ENCODE results near the gene PHF14. TPM values are rescaled to one million over a fixed set of nuclear protein-coding genes. Genes with fewer than 3 reads are reported as not detected.
"Not testable (repeated sequence)": the region's sequence is repeated elsewhere in the genome, so short reads cannot be mapped to it uniquely, and the experiment has no call there.

PHF14 gene
- polyA plus RNA-seq, 3 donors = 4.8 to 7.4 (median 5.4) TPM

- Mint-ChIP-seq H3K4me1 (peaks cover 28% of the 10 kb centered on the region), H3K9me3 (peaks cover 0 to 2% (median 0%) of the 10 kb centered on the region in 7 donors), H3K27me3 (ENCODE audit: low read depth in 3 of 3) (peaks cover 0 to 1% (median 0%) of the 10 kb centered on the region in 3 donors), H3K4me3 (no peak overlapping the region), H3K36me3 (peaks cover 22 to 23% of the 10 kb centered on the region in 2 donors), H3K27ac (no peak overlapping the region)
- TF ChIP-seq, protein P1, sequence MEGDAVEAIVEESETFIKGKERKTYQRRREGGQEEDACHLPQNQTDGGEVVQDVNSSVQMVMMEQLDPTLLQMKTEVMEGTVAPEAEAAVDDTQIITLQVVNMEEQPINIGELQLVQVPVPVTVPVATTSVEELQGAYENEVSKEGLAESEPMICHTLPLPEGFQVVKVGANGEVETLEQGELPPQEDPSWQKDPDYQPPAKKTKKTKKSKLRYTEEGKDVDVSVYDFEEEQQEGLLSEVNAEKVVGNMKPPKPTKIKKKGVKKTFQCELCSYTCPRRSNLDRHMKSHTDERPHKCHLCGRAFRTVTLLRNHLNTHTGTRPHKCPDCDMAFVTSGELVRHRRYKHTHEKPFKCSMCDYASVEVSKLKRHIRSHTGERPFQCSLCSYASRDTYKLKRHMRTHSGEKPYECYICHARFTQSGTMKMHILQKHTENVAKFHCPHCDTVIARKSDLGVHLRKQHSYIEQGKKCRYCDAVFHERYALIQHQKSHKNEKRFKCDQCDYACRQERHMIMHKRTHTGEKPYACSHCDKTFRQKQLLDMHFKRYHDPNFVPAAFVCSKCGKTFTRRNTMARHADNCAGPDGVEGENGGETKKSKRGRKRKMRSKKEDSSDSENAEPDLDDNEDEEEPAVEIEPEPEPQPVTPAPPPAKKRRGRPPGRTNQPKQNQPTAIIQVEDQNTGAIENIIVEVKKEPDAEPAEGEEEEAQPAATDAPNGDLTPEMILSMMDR (IDR thresholded peaks at IDR 0.05) = no peak
- H3K36me3 ChIP-seq (replicated peaks in 1 of 2; ENCODE audit: control insufficient read depth in 1 of 2, insufficient read depth in 2 of 2, low read length in 2 of 2) = peaks cover 3 to 15% of the 10 kb centered on the region in 2 donors
- WGBS (ENCODE audit: insufficient coverage) = no CpG with 5 or more reads among the region's 4 CpGs
- H3K4me3 ChIP-seq (replicated peaks in 1 of 3; ENCODE audit: low read depth in 2 of 3, low read length in 3 of 3) = no peak overlapping the region
- no peak overlapping the region for H3K4me2 ChIP-seq (replicated peaks; ENCODE audit: extremely low read depth, low read length, poor library complexity, severe bottlenecking)
- no peak overlapping the region for H2AFZ ChIP-seq (ENCODE audit: insufficient read depth, low read depth, low read length, poor library complexity, severe bottlenecking)
- no peak for DNase-seq
- H3K9ac ChIP-seq (ENCODE audit: insufficient read depth, low read length, poor library complexity, severe bottlenecking) = no peak overlapping the region
- intact Hi-C loops (cut with micrococcal nuclease) = no loop called here
- H3K27ac ChIP-seq (ENCODE audit: low read depth in 1 of 2, low read length in 2 of 2) = no peak overlapping the region
- no peaks in the 10 kb centered on the region for H3K9me3 ChIP-seq (replicated peaks in 1 of 2; ENCODE audit: control insufficient read depth in 1 of 2, insufficient read depth in 1 of 2, low read length in 2 of 2)
- peaks cover 32% of the 10 kb centered on the region for H3K79me2 ChIP-seq (ENCODE audit: insufficient read depth, low read length)
- no peaks in the 10 kb centered on the region for H4K20me1 ChIP-seq (ENCODE audit: insufficient read depth, low read length)
- H3K4me1 ChIP-seq (ENCODE audit: control insufficient read depth in 1 of 2, insufficient read depth in 2 of 2, low read length in 2 of 2) = peaks cover 14 to 18% of the 10 kb centered on the region in 2 donors
- H3K27me3 ChIP-seq (ENCODE audit: control insufficient read depth in 2 of 2, insufficient read depth in 2 of 2, low read length in 2 of 2) = no peaks in the 10 kb centered on the region
Observed at GRCh38 chr7:10977113-10977512, 3.4 kb downstream of the PHF14 start.

- Mint-ChIP-seq H3K4me3 (no peak overlapping the region), H3K27me3 (ENCODE audit: low read depth in 3 of 3) (peaks cover 0 to 2% (median 0%) of the 10 kb centered on the region in 3 donors), H3K27ac (no peak overlapping the region), H3K9me3 (peaks cover 0 to 2% (median 0%) of the 10 kb centered on the region in 7 donors), H3K4me1 (peaks cover 7% of the 10 kb centered on the region), H3K36me3 (peaks cover 30 to 39% of the 10 kb centered on the region in 2 donors)
- Histone ChIP-seq H3K27me3 (ENCODE audit: control insufficient read depth in 2 of 2, insufficient read depth in 2 of 2, low read length in 2 of 2) (no peaks in the 10 kb centered on the region), H2AFZ (ENCODE audit: insufficient read depth, low read depth, low read length, poor library complexity, severe bottlenecking) (no peak overlapping the region), H3K9ac (ENCODE audit: insufficient read depth, low read length, poor library complexity, severe bottlenecking) (no peak overlapping the region), H4K20me1 (ENCODE audit: insufficient read depth, low read length) (no peaks in the 10 kb centered on the region), H3K36me3 (replicated peaks in 1 of 2; ENCODE audit: control insufficient read depth in 1 of 2, insufficient read depth in 2 of 2, low read length in 2 of 2) (peaks cover 10 to 26% of the 10 kb centered on the region in 2 donors), H3K4me2 (replicated peaks; ENCODE audit: extremely low read depth, low read length, poor library complexity, severe bottlenecking) (no peak overlapping the region), H3K4me3 (replicated peaks in 1 of 3; ENCODE audit: low read depth in 2 of 3, low read length in 3 of 3) (no peak overlapping the region), H3K4me1 (ENCODE audit: control insufficient read depth in 1 of 2, insufficient read depth in 2 of 2, low read length in 2 of 2) (no peaks in the 10 kb centered on the region), H3K27ac (ENCODE audit: low read depth in 1 of 2, low read length in 2 of 2) (no peak overlapping the region), H3K9me3 (replicated peaks in 1 of 2; ENCODE audit: control insufficient read depth in 1 of 2, insufficient read depth in 1 of 2, low read length in 2 of 2) (no peaks in the 10 kb centered on the region), H3K79me2 (ENCODE audit: insufficient read depth, low read length) (peaks cover 12% of the 10 kb centered on the region)
- TF ChIP-seq, protein P1 (IDR thresholded peaks at IDR 0.05) = no peak
- no CpG with 5 or more reads among the region's 3 CpGs for WGBS (ENCODE audit: insufficient coverage)
- DNase-seq = no peak
- intact Hi-C loops (cut with micrococcal nuclease) = no loop called here
Observed at GRCh38 chr7:10981317-10981716, 7.6 kb downstream of the PHF14 start.

DNA sequence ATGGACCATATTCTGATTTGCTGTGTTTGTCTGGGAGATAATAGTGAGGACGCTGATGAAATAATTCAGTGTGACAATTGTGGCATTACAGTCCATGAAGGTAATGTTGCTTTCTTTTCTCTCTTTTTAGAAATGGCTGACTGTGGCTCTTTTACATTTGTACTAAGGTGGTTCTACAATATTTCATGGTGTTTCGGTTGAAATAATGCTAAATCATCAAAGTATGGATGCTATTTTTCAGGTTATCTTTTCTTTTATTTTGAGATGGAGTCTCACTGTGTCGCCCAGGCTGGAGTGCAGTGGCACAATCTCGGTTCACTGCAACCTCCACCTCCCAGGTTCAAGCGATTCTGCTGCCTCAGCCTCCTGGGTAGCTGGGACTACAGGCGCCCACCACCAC is 17.1 kb downstream of the PHF14 start:
- intact Hi-C loops (cut with micrococcal nuclease); DNase-seq: not testable (repeated sequence)

More for the DNA sequence above, 17.1 kb downstream of the PHF14 start:
- not testable (repeated sequence) for H3K4me1 Mint-ChIP-seq; H3K4me1 ChIP-seq (ENCODE audit: control insufficient read depth in 1 of 2, insufficient read depth in 2 of 2, low read length in 2 of 2); H4K20me1 ChIP-seq (ENCODE audit: insufficient read depth, low read length); H3K9ac ChIP-seq (ENCODE audit: insufficient read depth, low read length, poor library complexity, severe bottlenecking); H3K27ac ChIP-seq (ENCODE audit: low read depth in 1 of 2, low read length in 2 of 2); H3K27ac Mint-ChIP-seq; H3K4me2 ChIP-seq (replicated peaks; ENCODE audit: extremely low read depth, low read length, poor library complexity, severe bottlenecking); H3K4me3 ChIP-seq (replicated peaks in 1 of 3; ENCODE audit: low read depth in 2 of 3, low read length in 3 of 3); H3K4me3 Mint-ChIP-seq; H2AFZ ChIP-seq (ENCODE audit: insufficient read depth, low read depth, low read length, poor library complexity, severe bottlenecking); H3K79me2 ChIP-seq (ENCODE audit: insufficient read depth, low read length); H3K27me3 ChIP-seq (ENCODE audit: control insufficient read depth in 2 of 2, insufficient read depth in 2 of 2, low read length in 2 of 2); H3K27me3 Mint-ChIP-seq (ENCODE audit: low read depth in 3 of 3)
- Mint-ChIP-seq H3K9me3 (peaks cover 9 to 19% (median 13%) of the 10 kb centered on the region in 7 donors), H3K36me3 (peaks cover 37 to 52% of the 10 kb centered on the region in 2 donors)
- peaks cover 16 to 35% of the 10 kb centered on the region in 2 donors for H3K36me3 ChIP-seq (replicated peaks in 1 of 2; ENCODE audit: control insufficient read depth in 1 of 2, insufficient read depth in 2 of 2, low read length in 2 of 2)
- peaks cover 15 to 18% of the 10 kb centered on the region in 2 donors for H3K9me3 ChIP-seq (replicated peaks in 1 of 2; ENCODE audit: control insufficient read depth in 1 of 2, insufficient read depth in 1 of 2, low read length in 2 of 2)
- WGBS (ENCODE audit: insufficient coverage) = 83% methylated on average over 1 of the region's 6 CpGs

All from CD14-positive monocyte (primary cell).